ENCODE data around the gene PDZD2. TPM values are rescaled to one million over a fixed set of nuclear protein-coding genes. Genes with fewer than 3 reads are reported as not detected.

Gene PDZD2
- total RNA-seq, 1 donor from 2014 or later = not detected

DNA sequence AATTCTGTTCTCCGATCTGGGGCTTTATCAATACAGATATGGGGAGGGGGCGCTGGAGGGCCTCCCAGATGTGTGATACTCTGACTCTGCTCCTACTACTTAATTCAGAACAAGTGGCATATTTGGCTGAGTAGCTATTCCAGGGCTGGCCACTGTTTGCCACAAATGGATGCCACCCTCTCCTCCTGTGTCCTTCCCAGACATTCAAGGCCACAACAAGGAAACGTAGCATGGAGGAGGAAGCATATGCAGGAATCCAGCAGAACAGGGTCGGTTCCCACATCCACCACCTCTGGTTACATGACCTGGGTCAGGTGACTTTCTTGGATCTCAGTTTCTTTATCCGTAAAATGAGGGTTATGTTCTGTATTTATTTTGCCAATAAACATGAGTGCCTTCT lies 404.2 kb downstream of the PDZD2 start:
- Mint-ChIP-seq H3K4me1 (ENCODE audit: low read depth) (no peaks in the 10 kb centered on the region), H3K9me3 (no peaks in the 10 kb centered on the region), H3K27ac (no peak overlapping the region), H3K36me3 (ENCODE audit: low read depth) (no peaks in the 10 kb centered on the region), H3K4me3 (no peak overlapping the region), H3K27me3 (ENCODE audit: insufficient read depth) (no peaks in the 10 kb centered on the region)
- no peak for DNase-seq (ENCODE audit: low spot score)
- intact Hi-C loops (cut with micrococcal nuclease) = no loop called here

- H3K4me3 Mint-ChIP-seq = no peak overlapping the region
- H3K27ac Mint-ChIP-seq = no peak overlapping the region
- intact Hi-C loops (cut with micrococcal nuclease) = no loop called here
- H3K4me1 Mint-ChIP-seq (ENCODE audit: low read depth) = no peaks in the 10 kb centered on the region
- H3K27me3 Mint-ChIP-seq (ENCODE audit: insufficient read depth) = no peaks in the 10 kb centered on the region
- no peaks in the 10 kb centered on the region for H3K9me3 Mint-ChIP-seq
- H3K36me3 Mint-ChIP-seq (ENCODE audit: low read depth) = no peaks in the 10 kb centered on the region
- no peak for DNase-seq (ENCODE audit: low spot score)
These were observed 405.5 kb downstream of the PDZD2 start for GRCh38 chr5:32044434-32044833.

- H3K9me3 Mint-ChIP-seq = no peaks in the 10 kb centered on the region
- H3K4me1 Mint-ChIP-seq (ENCODE audit: low read depth) = no peaks in the 10 kb centered on the region
- H3K27me3 Mint-ChIP-seq (ENCODE audit: insufficient read depth) = no peaks in the 10 kb centered on the region
- no peak overlapping the region for H3K27ac Mint-ChIP-seq
- DNase-seq (ENCODE audit: low spot score) = no peak
- H3K36me3 Mint-ChIP-seq (ENCODE audit: low read depth) = no peaks in the 10 kb centered on the region
- intact Hi-C loops (cut with micrococcal nuclease) = no loop called here
- H3K4me3 Mint-ChIP-seq = no peak overlapping the region
These were observed 406.0 kb downstream of the PDZD2 start for GRCh38 chr5:32044939-32045338.

DNA sequence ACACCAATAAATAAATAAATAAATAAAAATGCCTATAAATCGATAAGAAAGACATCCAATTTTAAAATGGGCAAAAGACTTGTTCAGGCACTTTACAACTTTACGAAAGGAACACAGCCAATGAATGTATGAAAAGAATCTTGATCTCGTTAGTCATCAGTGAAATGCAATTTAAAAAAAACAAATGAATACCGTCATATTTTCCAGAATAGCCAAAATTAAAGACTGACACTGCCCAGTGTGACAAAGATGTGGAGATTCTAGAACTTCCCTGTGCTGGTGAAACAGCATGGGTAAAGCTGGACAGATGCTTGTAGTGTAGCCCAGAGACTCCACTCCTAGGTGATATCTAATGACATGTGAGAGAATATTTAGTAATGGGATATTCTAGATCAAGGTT lies 408.1 kb downstream of the PDZD2 start:
- Mint-ChIP-seq H3K4me1 (ENCODE audit: low read depth) (no peaks in the 10 kb centered on the region), H3K4me3 (no peak overlapping the region), H3K9me3 (no peaks in the 10 kb centered on the region), H3K27me3 (ENCODE audit: insufficient read depth) (no peaks in the 10 kb centered on the region), H3K36me3 (ENCODE audit: low read depth) (no peaks in the 10 kb centered on the region), H3K27ac (no peak overlapping the region)
- no peak for DNase-seq (ENCODE audit: low spot score)
- intact Hi-C loops (cut with micrococcal nuclease) = no loop called here

DNA sequence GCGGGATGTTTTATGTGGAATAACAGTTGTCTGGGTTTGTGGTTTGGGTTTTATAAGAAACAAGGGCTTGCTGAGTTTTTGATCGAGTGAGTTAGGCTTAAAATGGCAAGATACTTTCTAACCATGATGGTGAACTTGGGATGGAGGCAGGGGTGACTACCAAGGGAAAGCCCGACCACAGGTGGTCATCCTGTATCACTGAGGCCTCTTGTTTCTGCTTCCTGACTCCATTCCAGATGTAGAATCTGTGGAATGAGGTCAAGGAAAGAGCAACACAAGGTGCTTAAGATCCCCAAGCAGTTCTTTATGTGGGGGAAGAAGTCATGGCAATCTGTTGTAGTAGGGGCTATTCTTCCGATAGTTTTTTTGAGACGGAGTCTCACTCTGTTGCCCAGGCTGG lies 412.9 kb downstream of the PDZD2 start:
- Mint-ChIP-seq H3K4me1 (ENCODE audit: low read depth) (no peaks in the 10 kb centered on the region), H3K27ac (no peak overlapping the region), H3K36me3 (ENCODE audit: low read depth) (no peaks in the 10 kb centered on the region), H3K27me3 (ENCODE audit: insufficient read depth) (no peaks in the 10 kb centered on the region), H3K4me3 (no peak overlapping the region), H3K9me3 (no peaks in the 10 kb centered on the region)
- intact Hi-C loops (cut with micrococcal nuclease) = no loop called here
- no peak for DNase-seq (ENCODE audit: low spot score)

GRCh38 chr5:32055891-32056866 lies 417.2 kb downstream of the PDZD2 start:
- H3K36me3 Mint-ChIP-seq (ENCODE audit: low read depth) = no peaks in the 10 kb centered on the region
- no peak overlapping the region for H3K4me3 Mint-ChIP-seq
- intact Hi-C loops (cut with micrococcal nuclease) = no loop called here
- no peak overlapping the region for H3K27ac Mint-ChIP-seq
- no peaks in the 10 kb centered on the region for H3K9me3 Mint-ChIP-seq
- DNase-seq (ENCODE audit: low spot score) = no peak
- H3K27me3 Mint-ChIP-seq (ENCODE audit: insufficient read depth) = no peaks in the 10 kb centered on the region
- no peaks in the 10 kb centered on the region for H3K4me1 Mint-ChIP-seq (ENCODE audit: low read depth)

DNA sequence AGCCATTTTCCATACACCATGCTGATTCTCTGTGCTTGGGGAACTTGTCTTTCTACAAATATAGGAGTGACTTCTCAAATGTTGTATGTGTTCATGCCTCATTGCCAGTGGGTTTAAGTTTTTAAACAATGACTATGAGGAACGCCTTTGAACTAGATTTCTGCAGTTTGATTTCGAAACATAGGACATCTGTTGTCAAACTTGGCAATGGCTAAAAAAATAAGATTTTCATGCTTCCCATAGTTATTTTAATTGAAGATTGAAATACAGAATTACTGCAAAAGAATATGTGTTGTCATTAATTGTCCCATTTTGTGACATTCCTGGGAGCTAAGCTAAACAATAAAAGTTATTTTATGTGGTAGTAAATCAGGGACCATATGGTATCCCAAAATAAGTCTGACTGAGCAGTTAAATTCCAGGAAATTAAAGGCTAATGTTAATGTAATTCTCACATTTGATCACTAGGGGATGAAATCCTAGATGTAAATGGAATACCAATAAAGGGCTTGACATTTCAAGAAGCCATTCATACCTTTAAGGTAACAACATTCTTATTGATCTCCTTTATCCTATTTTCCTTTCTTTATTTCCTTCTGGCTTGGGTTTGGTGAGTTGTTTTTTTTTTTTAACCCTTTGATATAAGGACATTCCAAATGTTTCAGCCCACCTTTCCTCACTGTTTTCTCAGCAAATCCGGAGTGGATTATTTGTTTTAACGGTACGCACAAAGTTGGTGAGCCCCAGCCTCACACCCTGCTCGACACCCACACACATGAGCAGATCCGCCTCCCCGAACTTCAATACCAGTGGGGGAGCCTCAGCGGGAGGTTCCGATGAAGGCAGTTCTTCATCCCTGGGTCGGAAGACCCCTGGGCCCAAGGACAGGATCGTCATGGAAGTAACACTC lies 418.5 kb downstream of the PDZD2 start:
- no peak overlapping the region for H3K4me3 Mint-ChIP-seq
- intact Hi-C loops (cut with micrococcal nuclease) = no loop called here
- H3K36me3 Mint-ChIP-seq (ENCODE audit: low read depth) = no peaks in the 10 kb centered on the region
- no peaks in the 10 kb centered on the region for H3K9me3 Mint-ChIP-seq
- no peaks in the 10 kb centered on the region for H3K4me1 Mint-ChIP-seq (ENCODE audit: low read depth)
- no peaks in the 10 kb centered on the region for H3K27me3 Mint-ChIP-seq (ENCODE audit: insufficient read depth)
- H3K27ac Mint-ChIP-seq = no peak overlapping the region
- no peak for DNase-seq (ENCODE audit: low spot score)

DNA sequence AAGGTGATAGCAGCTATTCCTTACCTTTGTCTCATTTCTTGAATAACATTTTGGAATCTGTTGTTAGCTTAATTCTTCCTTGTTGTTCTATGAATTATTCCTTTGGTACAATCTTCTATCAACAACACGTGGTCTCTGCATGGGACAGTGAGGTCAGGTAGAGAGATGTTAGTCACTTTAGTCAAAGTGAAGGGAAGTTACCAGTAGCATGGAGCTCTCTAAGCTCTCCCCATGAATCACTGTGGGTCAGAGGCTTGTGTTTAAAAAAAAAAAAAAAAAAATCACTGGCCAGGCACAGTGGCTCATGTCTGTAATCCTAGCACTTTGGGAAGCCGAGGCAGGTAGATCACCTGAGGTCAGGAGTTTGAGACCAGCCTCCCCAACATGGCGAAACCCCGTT lies 419.2 kb downstream of the PDZD2 start:
- Mint-ChIP-seq H3K27ac (no peak overlapping the region), H3K36me3 (ENCODE audit: low read depth) (no peaks in the 10 kb centered on the region), H3K4me3 (no peak overlapping the region), H3K4me1 (ENCODE audit: low read depth) (no peaks in the 10 kb centered on the region), H3K9me3 (no peaks in the 10 kb centered on the region), H3K27me3 (ENCODE audit: insufficient read depth) (no peaks in the 10 kb centered on the region)
- no peak for DNase-seq (ENCODE audit: low spot score)
- intact Hi-C loops (cut with micrococcal nuclease) = no loop called here

DNA sequence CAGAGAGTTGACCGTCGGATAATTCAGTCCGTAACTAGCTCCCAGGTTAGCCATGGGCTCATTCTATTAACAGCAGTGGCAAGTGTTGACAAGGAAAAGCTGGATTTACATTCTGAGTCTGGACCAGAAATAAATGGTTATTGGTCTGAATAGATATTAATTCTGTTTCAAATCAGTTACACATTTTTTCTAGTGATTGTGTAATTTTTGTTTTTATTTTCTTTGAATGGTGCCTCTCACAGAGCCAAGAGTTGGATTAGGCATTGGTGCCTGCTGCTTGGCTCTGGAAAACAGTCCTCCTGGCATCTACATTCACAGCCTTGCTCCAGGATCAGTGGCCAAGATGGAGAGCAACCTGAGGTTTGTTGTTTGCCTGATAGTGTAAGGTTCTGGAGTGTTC lies 420.1 kb downstream of the PDZD2 start:
- Mint-ChIP-seq H3K27ac (no peak overlapping the region), H3K36me3 (ENCODE audit: low read depth) (no peaks in the 10 kb centered on the region), H3K4me3 (no peak overlapping the region), H3K9me3 (no peaks in the 10 kb centered on the region), H3K4me1 (ENCODE audit: low read depth) (no peaks in the 10 kb centered on the region), H3K27me3 (ENCODE audit: insufficient read depth) (no peaks in the 10 kb centered on the region)
- no peak for DNase-seq (ENCODE audit: low spot score)
- intact Hi-C loops (cut with micrococcal nuclease) = no loop called here

DNA sequence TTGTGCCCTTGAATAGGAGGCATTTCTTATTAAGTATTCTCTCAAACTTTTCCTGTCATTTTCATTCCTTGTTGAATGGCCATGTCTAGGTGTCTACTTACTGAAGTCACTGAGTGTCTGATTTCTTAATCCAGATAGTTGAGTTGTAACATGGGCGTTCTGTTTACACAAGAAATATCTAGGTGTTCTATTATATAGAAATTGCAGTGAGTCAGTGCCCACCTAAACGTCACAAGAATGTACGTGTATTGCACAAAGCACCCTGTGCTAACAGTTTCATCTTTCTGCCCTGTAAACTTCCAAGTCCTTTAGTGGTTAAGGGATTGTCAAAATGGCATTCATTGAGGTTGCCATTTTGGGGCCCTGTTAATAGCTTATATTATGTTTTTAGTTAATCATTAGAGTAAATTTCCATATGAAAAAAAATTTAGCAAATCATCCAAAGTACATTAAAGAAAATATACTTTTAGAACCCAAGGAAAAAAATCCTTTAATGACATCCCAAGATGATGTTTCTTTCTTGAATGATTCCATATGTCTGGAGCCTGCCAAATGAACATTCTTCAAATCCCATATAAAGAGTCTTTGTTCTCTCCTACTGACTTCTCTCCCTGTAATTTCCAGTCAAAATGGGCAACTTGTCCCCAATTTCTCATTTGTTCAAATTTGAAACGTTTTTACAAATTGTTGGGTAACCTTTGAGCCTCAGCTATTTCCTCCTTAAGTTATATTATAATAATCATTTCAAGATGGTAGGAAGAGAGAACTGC lies 421.0 kb downstream of the PDZD2 start:
- Mint-ChIP-seq H3K36me3 (ENCODE audit: low read depth) (no peaks in the 10 kb centered on the region), H3K27ac (no peak overlapping the region), H3K27me3 (ENCODE audit: insufficient read depth) (no peaks in the 10 kb centered on the region), H3K9me3 (no peaks in the 10 kb centered on the region), H3K4me1 (ENCODE audit: low read depth) (no peaks in the 10 kb centered on the region), H3K4me3 (no peak overlapping the region)
- no peak for DNase-seq (ENCODE audit: low spot score)
- intact Hi-C loops (cut with micrococcal nuclease) = no loop called here

GRCh38 chr5:32061236-32061635 lies 422.3 kb downstream of the PDZD2 start:
- Mint-ChIP-seq H3K27ac (no peak overlapping the region), H3K36me3 (ENCODE audit: low read depth) (no peaks in the 10 kb centered on the region), H3K4me3 (no peak overlapping the region), H3K9me3 (no peaks in the 10 kb centered on the region), H3K4me1 (ENCODE audit: low read depth) (no peaks in the 10 kb centered on the region), H3K27me3 (ENCODE audit: insufficient read depth) (no peaks in the 10 kb centered on the region)
- no peak for DNase-seq (ENCODE audit: low spot score)
- intact Hi-C loops (cut with micrococcal nuclease) = no loop called here

DNA sequence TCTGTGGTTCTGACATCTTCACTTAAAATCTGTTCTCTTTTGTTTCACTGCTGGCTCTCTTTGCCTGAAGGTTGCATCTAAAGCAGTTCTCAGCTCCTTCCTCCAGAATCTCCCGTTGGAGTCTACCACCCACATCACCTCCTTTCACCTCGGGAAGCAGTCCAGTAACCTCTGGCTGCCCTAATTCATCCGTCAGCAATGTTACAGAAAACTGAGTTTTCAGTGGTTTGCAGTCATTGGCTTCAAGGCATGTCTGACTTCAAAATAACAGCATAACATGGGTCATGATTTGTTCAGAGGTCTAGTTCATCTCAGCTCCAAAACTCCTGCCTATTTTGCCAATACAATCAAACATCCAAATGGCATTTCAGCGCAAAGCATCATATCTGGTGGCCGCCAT lies 427.5 kb downstream of the PDZD2 start:
- Mint-ChIP-seq H3K4me1 (ENCODE audit: low read depth) (no peaks in the 10 kb centered on the region), H3K27ac (no peak overlapping the region), H3K36me3 (ENCODE audit: low read depth) (no peaks in the 10 kb centered on the region), H3K27me3 (ENCODE audit: insufficient read depth) (no peaks in the 10 kb centered on the region), H3K4me3 (no peak overlapping the region), H3K9me3 (no peaks in the 10 kb centered on the region)
- no peak for DNase-seq (ENCODE audit: low spot score)
- intact Hi-C loops (cut with micrococcal nuclease) = no loop called here

Measured in activated T-helper 1 cell treated with anti-CD3 and anti-CD28 coated beads, Interleukin-12 subunit alpha, Interleukin-12 subunit beta, Interleukin-2, Interleukin-4 antibody, amounts not matched to agents 30 ng/mL and 10 ng/mL and 1 ng/mL, durations not matched to agents 14 hours and 24 hours and 36 hours (primary cell).